SK-N-SH treated with all-trans-retinoic acid at 6 μM for 48 hours (cell line): Measurements from ENCODE around the gene SELENON.

Experiments
- ARNTL ChIP-seq: fragments of 450-650 bp; formaldehyde crosslinking; IDR thresholded peaks from 2 replicates; pipeline ENCODE4 v1.5.0; 2020; ENCODE audit warnings: low read depth, mild to moderate bottlenecking, moderate library complexity, borderline replicate concordance
- GLIS3 ChIP-seq: fragments of 250-450 bp; sonication (Bioruptor Pico); IDR thresholded peaks from 2 replicates; pipeline ENCODE4 v1.5.0; 2020; ENCODE audit warnings: mild to moderate bottlenecking, moderate library complexity
- ISL1 ChIP-seq: fragments of 250-450 bp; sonication (Bioruptor Pico); IDR thresholded peaks from 2 replicates; pipeline ENCODE4 v2.1.2; 2022; ENCODE audit warnings: mild to moderate bottlenecking, moderate library complexity
- PPARA ChIP-seq: fragments of 250-450 bp; sonication (Bioruptor Pico); IDR thresholded peaks from 2 replicates; pipeline ENCODE4 v1.5.0; 2020; ENCODE audit warnings: mild to moderate bottlenecking, borderline replicate concordance
- SNAI2 ChIP-seq: fragments of 250-450 bp; sonication (Bioruptor Pico); IDR thresholded peaks from 2 replicates; pipeline ENCODE4 v1.5.0; 2020; ENCODE audit warnings: mild to moderate bottlenecking, moderate library complexity
- TF ChIP-seq, protein P1 (sequence below): fragments of 250-450 bp; sonication (Bioruptor Pico); IDR thresholded peaks from 2 replicates; pipeline ENCODE4 v1.8.0; 2020; ENCODE audit warnings: mild to moderate bottlenecking, moderate library complexity, borderline replicate concordance
- TF ChIP-seq, protein P2 (sequence below): fragments of 250-450 bp; sonication (Bioruptor Pico); IDR thresholded peaks from 2 replicates; pipeline ENCODE4 v1.5.1; 2021; ENCODE audit warnings: mild to moderate bottlenecking, moderate library complexity
- TF ChIP-seq, protein P3 (sequence below): fragments of 250-450 bp; sonication (Bioruptor Pico); IDR thresholded peaks from 2 replicates; pipeline ENCODE4 v1.5.0; 2020; ENCODE audit warnings: mild to moderate bottlenecking, moderate library complexity

DNA sequence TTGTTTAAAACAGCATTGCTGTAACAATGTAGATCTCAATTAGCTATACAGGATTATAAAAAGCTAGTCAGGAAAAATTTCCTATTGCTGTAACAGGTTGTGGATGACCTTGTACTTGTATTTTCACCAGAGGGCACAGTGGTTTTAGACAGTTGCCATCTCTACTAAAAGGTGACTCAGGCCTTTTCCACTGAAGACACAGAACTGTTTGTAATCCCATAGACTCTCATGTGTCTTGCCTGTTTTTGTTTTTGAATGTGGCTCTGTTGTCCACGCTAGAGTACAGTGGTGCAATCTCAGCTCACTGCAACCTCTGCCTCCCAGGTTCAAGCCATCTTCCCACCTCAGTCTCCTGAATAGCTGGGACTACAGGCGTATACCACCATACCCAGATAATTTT lies 25.6 kb downstream of the SELENON start:
- TF ChIP-seq, protein P1, sequence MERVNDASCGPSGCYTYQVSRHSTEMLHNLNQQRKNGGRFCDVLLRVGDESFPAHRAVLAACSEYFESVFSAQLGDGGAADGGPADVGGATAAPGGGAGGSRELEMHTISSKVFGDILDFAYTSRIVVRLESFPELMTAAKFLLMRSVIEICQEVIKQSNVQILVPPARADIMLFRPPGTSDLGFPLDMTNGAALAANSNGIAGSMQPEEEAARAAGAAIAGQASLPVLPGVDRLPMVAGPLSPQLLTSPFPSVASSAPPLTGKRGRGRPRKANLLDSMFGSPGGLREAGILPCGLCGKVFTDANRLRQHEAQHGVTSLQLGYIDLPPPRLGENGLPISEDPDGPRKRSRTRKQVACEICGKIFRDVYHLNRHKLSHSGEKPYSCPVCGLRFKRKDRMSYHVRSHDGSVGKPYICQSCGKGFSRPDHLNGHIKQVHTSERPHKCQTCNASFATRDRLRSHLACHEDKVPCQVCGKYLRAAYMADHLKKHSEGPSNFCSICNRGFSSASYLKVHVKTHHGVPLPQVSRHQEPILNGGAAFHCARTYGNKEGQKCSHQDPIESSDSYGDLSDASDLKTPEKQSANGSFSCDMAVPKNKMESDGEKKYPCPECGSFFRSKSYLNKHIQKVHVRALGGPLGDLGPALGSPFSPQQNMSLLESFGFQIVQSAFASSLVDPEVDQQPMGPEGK (CRISPR knock-in tag) = no peak
- no peak for TF ChIP-seq ARNTL (CRISPR knock-in tag)
- TF ChIP-seq, protein P2, sequence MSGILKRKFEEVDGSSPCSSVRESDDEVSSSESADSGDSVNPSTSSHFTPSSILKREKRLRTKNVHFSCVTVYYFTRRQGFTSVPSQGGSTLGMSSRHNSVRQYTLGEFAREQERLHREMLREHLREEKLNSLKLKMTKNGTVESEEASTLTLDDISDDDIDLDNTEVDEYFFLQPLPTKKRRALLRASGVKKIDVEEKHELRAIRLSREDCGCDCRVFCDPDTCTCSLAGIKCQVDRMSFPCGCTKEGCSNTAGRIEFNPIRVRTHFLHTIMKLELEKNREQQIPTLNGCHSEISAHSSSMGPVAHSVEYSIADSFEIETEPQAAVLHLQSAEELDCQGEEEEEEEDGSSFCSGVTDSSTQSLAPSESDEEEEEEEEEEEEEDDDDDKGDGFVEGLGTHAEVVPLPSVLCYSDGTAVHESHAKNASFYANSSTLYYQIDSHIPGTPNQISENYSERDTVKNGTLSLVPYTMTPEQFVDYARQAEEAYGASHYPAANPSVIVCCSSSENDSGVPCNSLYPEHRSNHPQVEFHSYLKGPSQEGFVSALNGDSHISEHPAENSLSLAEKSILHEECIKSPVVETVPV (CRISPR knock-in tag) = no peak
- no peak for TF ChIP-seq PPARA (CRISPR knock-in tag)
- TF ChIP-seq ISL1 = no peak
- TF ChIP-seq, protein P3, sequence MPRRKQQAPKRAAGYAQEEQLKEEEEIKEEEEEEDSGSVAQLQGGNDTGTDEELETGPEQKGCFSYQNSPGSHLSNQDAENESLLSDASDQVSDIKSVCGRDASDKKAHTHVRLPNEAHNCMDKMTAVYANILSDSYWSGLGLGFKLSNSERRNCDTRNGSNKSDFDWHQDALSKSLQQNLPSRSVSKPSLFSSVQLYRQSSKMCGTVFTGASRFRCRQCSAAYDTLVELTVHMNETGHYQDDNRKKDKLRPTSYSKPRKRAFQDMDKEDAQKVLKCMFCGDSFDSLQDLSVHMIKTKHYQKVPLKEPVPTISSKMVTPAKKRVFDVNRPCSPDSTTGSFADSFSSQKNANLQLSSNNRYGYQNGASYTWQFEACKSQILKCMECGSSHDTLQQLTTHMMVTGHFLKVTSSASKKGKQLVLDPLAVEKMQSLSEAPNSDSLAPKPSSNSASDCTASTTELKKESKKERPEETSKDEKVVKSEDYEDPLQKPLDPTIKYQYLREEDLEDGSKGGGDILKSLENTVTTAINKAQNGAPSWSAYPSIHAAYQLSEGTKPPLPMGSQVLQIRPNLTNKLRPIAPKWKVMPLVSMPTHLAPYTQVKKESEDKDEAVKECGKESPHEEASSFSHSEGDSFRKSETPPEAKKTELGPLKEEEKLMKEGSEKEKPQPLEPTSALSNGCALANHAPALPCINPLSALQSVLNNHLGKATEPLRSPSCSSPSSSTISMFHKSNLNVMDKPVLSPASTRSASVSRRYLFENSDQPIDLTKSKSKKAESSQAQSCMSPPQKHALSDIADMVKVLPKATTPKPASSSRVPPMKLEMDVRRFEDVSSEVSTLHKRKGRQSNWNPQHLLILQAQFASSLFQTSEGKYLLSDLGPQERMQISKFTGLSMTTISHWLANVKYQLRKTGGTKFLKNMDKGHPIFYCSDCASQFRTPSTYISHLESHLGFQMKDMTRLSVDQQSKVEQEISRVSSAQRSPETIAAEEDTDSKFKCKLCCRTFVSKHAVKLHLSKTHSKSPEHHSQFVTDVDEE (CRISPR knock-in tag) = no peak
- TF ChIP-seq GLIS3 (CRISPR knock-in tag) = no peak
- no peak for TF ChIP-seq SNAI2
